ENCODE results near the gene RIMS4.
"Not testable (repeated sequence)": the region's sequence is repeated elsewhere in the genome, so short reads cannot be mapped to it uniquely, and the experiment has no call there.

The RIMS4 gene

GRCh38 chr20:44829688-44830087 lies 19.3 kb upstream of the RIMS4 start:
- DNase-seq: no peak

- no peak for DNase-seq
Measured at GRCh38 chr20:44828640-44829039, 18.3 kb upstream of the RIMS4 start.

- DNase-seq: no peak
Measured at GRCh38 chr20:44827401-44827800, 17.1 kb upstream of the RIMS4 start.

GRCh38 chr20:44821576-44821975 lies 11.2 kb upstream of the RIMS4 start:
- not testable (repeated sequence) for DNase-seq

DNA sequence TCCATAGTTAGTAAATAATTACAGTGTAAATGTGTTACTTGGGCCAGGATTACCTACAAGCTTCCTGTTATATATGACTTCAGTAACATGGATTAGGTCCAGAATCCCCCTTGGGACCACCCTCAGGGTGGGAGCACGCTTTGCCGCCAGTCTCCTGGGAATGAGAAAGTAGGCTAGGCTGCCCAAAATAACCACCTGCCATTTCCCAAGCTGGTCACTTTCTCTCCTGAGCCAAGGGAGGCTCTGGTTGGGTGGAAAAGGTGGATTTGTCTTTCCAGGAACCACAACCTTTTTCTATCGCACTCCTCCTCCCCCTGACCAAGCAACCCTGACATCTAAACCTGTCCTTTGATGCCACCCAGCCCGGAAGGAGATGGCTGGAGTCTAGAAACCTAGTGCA lies 9.6 kb upstream of the RIMS4 start:
- no peak for DNase-seq

GRCh38 chr20:44817143-44817910 lies 7.0 kb upstream of the RIMS4 start:
- no peak for DNase-seq

DNA sequence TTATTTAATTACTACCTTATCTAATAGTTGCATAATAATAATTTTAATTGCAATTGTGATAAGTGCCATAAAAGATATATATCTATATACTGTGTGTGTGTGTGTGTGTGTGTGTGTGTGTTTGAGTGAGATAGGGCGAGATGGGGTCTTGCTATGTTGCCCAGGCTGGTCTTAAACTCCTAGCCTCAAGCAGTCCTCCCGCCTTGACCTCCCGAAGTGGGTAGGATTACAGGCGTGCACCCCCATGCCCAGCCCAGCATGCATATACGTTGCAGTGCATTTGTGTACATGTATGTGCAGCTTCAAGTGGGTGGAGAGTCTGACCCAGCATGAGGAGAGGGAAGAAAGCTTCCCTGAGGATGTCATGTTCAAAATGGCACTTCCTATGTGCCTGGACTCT lies 4.6 kb upstream of the RIMS4 start:
- DNase-seq: no peak

DNA sequence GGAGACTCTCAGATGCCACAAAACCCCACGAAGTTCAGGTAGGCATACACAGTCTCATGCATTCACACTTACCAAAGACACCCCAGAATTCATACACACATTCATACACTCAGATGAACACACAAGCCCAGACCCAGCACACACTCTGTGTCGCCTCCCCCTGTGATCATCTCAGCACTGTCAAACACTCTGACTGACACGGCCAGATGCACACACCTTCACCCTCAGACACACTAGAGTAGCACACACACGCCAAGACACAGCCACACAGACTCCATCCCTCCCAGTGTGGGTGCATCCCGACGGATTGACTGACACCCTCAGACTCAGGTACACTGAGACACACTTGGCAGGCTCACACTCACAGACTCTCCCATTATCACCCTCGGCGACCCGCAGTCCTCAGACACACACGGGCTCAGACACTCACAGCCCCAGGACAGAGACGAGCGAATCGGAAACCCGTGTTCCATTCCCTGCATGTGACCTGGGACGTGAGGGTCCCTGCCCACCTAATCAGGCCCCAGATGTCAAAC lies 872 bp upstream of the RIMS4 start:
- no peak for DNase-seq

GRCh38 chr20:44810061-44810390 lies 320 bp downstream of the RIMS4 start:
- no peak for DNase-seq

DNA sequence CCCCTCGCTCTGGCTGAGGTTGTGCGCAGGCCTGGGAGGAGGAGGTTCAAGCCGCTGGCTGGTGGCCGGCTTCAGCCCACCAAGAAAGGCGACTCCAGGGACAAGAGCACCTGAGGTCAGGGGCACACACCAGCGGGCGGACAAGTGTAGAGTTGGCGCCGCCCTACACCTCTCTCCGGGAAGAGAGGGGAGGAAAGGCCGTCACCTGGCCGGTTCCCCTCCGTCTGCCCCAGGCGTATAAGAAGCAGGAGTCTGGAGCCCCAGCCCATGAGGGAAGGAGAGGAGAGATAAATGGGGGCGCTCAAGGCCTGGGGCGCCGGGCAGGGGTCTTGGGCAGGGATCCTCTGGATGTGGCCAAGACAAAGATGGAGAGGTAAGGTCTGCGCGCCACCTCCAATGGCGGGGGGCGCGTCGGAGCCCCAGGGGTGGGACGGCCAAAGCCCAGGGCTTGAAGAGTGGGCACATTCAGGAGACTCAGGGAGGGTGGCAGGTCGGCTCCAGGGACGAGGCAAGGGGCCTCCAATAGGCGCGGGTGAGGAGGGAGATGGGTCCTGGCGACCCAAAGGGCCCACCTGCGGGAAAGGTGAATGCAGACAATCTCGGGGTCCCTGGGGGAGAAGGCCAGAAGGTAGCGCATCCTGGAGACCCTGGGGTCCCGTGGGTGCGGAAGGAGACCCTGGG lies 826 bp downstream of the RIMS4 start:
- DNase-seq: no peak

DNA sequence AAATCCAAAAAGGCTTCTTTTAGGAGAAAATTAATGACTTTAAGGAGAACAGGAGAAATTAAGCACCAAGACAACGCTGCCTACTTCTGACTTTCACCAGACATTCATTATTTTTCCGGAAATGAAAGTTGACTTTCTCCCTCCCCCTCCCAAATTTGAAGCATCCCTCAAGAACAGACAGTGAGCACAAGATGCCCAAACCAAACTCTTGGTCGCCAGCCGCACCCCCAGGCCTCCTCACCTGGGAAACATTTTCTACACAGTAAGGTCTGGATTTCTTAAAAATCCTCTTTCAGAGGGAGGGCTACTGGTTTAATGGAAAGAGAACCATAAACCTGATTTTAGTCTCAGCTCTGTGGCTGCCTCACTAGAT lies 2.7 kb downstream of the RIMS4 start:
- DNase-seq: no peak

DNA sequence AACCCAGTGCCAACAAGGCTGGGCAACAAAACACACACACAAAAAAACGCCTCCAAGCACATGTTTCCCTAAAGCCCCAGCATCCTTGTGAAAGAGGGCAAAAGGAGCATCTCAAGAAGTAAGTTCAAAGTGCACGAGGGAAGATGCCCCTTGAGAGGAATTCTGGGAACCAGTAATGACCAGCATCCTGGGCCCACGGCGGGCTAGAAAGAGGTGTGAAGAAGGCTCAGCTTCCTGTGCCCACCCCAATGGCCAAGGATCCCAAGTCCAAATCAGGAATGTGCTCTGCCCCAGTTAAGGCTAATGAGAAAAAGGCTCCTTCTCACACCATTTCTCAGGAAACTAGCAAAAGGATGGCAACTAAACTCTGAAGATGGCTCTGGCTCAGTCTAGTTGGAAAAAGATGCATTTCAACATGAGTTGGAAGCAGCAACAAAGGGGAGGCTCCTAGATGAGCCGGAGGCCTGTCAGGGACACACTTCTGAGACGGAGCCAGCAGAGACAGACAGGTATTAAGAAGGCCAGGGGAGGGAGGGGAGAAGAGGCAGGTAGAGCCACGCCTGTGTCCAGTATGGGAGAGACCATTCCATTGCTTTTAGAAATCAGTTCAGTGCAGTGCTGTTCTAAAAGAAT lies 3.2 kb downstream of the RIMS4 start:
- DNase-seq: no peak

DNA sequence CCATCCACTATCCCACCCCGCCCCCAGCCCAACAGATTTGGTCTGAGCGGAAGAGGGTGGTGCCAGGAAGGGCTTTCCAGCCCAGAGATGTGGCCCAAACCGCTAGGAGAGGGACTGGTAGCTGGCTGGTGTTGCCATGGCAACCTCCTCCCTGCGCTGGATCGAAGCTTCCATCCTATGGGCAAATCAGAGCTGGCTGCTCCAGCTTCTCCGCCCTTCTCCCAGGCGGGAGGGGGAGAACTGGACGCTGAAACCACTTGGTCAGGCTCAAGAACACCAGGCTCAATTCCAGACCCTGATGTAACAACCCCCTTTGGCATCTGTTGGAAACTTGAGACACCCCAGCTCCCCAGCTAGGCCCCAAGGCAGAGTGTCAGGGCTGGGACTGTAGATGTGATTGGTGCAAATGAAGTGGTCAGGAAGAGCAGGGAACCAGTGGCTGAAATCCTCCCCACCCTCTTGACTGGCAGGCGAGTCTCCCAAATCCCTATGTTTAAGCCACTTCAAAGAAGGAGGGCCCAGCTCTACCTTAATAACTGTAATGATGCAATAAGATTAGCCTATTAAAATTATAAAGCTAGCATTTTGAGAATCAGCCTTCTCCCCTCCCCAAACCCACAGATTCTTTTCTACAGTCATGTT lies 4.2 kb downstream of the RIMS4 start:
- no peak for DNase-seq

GRCh38 chr20:44805335-44805978 lies 4.9 kb downstream of the RIMS4 start:
- DNase-seq: no peak

GRCh38 chr20:44803383-44803941 lies 6.9 kb downstream of the RIMS4 start:
- no peak for DNase-seq

DNA sequence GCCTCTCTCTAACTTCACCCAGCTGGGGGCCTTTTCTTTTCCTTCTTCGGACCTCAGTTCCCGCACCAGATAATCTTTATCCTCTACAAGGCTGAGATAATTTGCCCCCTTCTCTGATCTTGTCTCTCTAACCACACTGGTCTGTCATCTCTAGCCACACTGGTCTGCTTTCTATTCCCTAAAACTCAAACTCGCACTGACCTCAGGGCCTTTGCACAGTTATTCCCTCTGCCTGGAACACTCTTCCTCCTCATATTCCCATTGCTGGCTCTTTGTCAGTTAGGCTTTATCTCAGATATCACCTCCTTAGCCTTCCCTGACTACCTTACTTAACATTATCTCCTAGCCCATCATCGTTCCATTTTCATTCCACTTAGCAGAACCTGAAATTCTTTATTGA lies 7.6 kb downstream of the RIMS4 start:
- DNase-seq: no peak

GRCh38 chr20:44800391-44801046 lies 9.8 kb downstream of the RIMS4 start:
- DNase-seq: no peak

GRCh38 chr20:44799691-44800090 lies 10.7 kb downstream of the RIMS4 start:
- DNase-seq: no peak

GRCh38 chr20:44796758-44797457 lies 13.4 kb downstream of the RIMS4 start:
- no peak for DNase-seq

DNA sequence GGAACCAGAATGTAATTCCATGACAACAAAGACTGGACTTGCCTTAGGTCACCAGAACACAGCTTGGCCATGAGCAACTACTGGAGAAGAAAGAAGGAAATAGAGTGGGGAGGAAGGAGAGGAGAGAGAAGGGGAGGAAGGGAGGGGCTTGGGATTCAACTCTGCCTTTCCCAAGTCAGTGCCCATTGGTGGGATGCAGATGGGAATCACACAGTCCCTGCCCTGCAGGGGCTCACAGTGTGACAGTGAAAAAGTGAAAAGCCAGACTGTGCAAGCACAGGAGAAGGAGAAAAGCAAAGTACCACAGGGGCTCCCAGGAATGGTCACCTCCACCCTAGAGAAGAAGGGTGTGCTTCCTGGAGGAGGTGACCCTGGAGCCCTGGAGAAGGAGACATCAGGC lies 14.0 kb downstream of the RIMS4 start:
- no peak for DNase-seq

DNA sequence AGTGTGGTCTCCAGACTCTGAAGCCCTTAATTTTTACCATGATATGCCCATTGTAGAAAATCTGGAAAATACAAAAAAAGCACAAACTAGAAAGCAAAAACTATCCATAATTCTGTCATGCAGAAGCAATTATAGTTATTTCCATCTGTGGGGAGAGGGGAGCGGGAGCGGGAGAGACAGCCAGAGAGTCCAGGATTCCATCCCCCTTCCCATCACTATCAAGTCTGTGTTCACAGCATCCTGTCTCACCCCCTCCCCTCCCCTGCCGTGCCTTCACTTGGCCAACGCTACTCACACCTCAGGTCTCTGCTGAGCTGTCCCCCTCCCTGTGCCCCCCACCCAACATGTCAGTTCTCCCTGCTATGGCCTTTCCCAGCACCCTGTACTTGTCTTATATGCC lies 14.5 kb downstream of the RIMS4 start:
- no peak for DNase-seq

DNA sequence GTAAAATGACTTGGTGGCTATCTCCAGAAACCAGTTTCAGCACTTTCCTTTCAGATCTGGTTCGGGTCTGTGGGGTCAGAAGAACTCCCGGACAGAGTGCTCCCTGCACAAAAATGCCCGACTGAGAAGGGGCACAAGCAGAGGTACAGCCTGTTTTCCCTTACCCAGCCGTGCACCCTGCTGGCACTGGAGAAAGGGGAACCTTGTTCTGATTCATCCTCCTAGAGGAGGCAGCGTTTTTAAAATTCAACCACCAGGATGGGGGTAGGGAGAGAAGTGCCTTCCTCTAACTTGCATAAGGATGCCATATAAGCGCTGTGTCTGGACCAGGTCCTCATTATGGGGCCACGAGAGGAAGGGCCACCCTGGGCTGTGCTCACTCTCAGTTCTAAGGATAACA lies 17.6 kb downstream of the RIMS4 start:
- no peak for DNase-seq
